ENCODE measurements around the gene TSHB. TPM values are rescaled to one million over a fixed set of nuclear protein-coding genes. Genes with fewer than 3 reads are reported as not detected.

The TSHB gene
- total RNA-seq, 2 donors from 2014 or later, result not detected

DNA sequence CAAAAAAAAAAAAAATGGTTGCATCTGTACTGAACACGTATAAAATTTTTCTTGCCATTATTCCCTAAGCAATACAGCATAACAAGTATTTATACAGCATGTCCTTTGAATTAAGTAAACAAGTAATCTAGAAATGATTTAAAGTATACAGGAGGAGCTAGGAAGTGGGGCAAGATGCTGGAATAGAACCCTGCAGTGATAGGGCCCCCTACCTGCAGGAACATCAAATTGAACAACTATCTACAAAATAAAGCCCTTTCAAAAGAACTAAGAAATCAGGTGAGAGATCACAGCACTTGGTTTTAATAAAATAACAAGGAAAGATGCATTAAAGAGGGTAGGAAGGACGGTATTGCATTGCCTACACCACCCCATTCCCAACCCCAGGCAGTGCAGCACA lies 10.9 kb downstream of the TSHB start:
- ATAC-seq (no peak), DNase-seq (no peak)
- H3K9me3 ChIP-seq, result no peaks in the 10 kb centered on the region
- no peak for TF ChIP-seq POLR2A (IDR thresholded peaks at IDR 0.05)
- TF ChIP-seq, protein P1, sequence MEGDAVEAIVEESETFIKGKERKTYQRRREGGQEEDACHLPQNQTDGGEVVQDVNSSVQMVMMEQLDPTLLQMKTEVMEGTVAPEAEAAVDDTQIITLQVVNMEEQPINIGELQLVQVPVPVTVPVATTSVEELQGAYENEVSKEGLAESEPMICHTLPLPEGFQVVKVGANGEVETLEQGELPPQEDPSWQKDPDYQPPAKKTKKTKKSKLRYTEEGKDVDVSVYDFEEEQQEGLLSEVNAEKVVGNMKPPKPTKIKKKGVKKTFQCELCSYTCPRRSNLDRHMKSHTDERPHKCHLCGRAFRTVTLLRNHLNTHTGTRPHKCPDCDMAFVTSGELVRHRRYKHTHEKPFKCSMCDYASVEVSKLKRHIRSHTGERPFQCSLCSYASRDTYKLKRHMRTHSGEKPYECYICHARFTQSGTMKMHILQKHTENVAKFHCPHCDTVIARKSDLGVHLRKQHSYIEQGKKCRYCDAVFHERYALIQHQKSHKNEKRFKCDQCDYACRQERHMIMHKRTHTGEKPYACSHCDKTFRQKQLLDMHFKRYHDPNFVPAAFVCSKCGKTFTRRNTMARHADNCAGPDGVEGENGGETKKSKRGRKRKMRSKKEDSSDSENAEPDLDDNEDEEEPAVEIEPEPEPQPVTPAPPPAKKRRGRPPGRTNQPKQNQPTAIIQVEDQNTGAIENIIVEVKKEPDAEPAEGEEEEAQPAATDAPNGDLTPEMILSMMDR (IDR thresholded peaks at IDR 0.05), result no peak
- H3K27ac ChIP-seq, result no peak overlapping the region
- no peaks in the 10 kb centered on the region for H3K27me3 ChIP-seq
- intact Hi-C loops (cut with DNase I), result no loop called here
- WGBS, 2 donors, result 73 to 78% methylated on average over 2 of the region's 2 CpGs
- H3K4me1 ChIP-seq, result peaks cover 18% of the 10 kb centered on the region
- no peaks in the 10 kb centered on the region for H3K36me3 ChIP-seq (replicated peaks in 1 of 2; ENCODE audit: insufficient read depth in 1 of 2, low read depth in 2 of 2)
- no peak overlapping the region for H3K4me3 ChIP-seq

DNA sequence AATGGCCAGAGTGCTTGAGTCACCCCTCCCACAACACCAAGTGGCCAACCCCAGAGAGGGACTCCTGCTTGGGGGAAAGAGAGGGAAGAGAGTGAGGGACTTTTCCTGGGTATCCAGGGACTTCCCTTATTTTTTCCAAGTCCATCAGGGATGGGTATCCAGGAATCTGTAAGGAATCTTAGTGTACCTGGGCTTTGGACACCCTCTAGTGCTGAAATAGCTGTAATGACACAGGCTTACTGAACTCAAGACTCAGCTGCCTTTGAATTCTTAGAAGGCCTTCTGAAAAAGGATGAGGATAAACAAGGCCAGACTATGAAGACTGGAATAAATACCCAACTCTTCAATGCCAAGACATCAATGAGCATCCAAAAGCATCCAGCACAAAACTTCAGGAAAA lies 12.0 kb downstream of the TSHB start:
- intact Hi-C loops (cut with DNase I), result no loop called here
- Histone ChIP-seq H3K9me3 (no peaks in the 10 kb centered on the region), H3K27ac (no peak overlapping the region), H3K4me1 (peaks cover 18% of the 10 kb centered on the region), H3K36me3 (replicated peaks in 1 of 2; ENCODE audit: insufficient read depth in 1 of 2, low read depth in 2 of 2) (no peaks in the 10 kb centered on the region), H3K4me3 (no peak overlapping the region), H3K27me3 (no peaks in the 10 kb centered on the region)
- no peak for TF ChIP-seq POLR2A (IDR thresholded peaks at IDR 0.05)
- TF ChIP-seq, protein P1 (IDR thresholded peaks at IDR 0.05), result peak in 2 of 7 experiments; percentile 16 to 35
- DNase-seq (no peak), ATAC-seq (no peak)

DNA sequence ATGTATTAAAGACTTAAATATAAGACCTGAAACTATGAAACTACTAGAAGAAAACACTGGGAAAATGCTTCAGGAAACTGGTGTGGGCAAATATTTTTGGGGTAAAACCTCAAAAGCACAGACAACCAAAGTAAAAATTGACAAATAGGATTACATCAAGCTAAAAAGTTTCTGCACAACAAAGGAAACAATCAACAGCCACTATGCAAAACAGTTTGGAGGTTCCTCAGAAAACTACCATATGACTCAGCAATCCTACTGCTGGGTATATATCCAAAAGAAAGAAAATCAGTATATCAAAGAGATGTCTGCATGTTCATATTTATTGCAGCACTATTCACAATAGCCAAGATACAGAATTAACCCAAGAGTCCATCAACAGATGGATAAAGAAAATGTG lies 17.1 kb downstream of the TSHB start:
- intact Hi-C loops (cut with DNase I), result no loop called here
- Histone ChIP-seq H3K27ac (no peak overlapping the region), H3K4me3 (no peak overlapping the region), H3K4me1 (no peaks in the 10 kb centered on the region), H3K9me3 (no peaks in the 10 kb centered on the region), H3K36me3 (replicated peaks in 1 of 2; ENCODE audit: insufficient read depth in 1 of 2, low read depth in 2 of 2) (no peaks in the 10 kb centered on the region), H3K27me3 (no peaks in the 10 kb centered on the region)
- TF ChIP-seq POLR2A (IDR thresholded peaks at IDR 0.05), result no peak
- TF ChIP-seq, protein P1 (IDR thresholded peaks at IDR 0.05), result no peak
- no peak for ATAC-seq
- DNase-seq, result no peak

DNA sequence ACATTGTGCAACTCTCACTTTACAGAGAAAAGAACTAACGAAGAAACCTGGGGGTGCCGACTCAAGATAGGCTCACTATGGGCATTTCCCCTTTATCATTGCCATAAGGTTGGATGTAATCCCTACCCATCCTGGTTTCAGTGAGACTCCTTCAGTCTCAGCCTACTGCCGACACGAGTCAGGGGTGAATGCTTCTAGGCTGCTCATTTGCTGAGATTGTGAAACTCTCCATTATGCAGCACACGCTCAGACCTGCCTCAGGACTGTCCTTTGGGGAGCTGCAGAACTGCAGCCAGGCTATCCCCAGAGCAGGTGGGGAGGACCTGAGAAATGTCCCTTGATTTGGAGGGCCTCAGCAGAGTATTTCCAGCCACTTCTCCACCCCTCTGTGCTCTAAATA lies 22.2 kb downstream of the TSHB start:
- ATAC-seq (no peak), DNase-seq (no peak)
- no peaks in the 10 kb centered on the region for H3K9me3 ChIP-seq
- TF ChIP-seq POLR2A (IDR thresholded peaks at IDR 0.05), result no peak
- intact Hi-C loops (cut with DNase I), result no loop called here
- no peaks in the 10 kb centered on the region for H3K36me3 ChIP-seq (replicated peaks in 1 of 2; ENCODE audit: insufficient read depth in 1 of 2, low read depth in 2 of 2)
- no peak overlapping the region for H3K27ac ChIP-seq
- H3K4me1 ChIP-seq, result no peaks in the 10 kb centered on the region
- no peak overlapping the region for H3K4me3 ChIP-seq
- 63 to 69% methylated on average over 5 of the region's 5 CpGs for WGBS, 2 donors
- no peaks in the 10 kb centered on the region for H3K27me3 ChIP-seq

DNA sequence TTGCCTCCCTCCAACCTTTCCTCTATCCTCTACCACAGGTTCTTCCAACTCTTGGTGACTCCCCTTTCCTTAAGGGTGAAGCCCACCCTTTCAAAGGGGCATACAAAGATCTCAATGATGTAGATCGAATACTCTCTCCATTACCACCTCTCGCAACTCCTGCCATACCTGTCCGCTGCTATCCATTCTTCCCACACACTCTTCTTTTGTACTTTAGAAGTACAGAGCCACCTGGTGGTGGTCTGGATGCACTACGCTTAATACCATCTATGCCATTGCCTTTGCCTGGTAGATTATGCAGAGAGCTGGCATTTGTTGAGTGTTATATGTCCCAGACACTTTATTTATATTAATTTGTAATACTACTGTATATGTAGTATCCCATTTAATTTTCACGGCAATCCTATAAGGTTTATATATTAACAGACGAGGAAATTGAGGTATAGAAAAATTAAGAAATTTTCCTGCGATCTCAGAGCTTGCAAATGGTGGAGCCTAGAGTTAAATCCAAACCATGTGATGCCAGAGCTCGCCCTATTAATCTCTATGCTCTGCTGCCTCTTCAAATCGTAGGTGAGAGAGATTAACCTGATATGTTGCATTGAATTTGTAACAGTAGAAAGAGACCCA lies 22.9 kb downstream of the TSHB start:
- 20 to 27% methylated on average over 9 of the region's 9 CpGs for WGBS, 2 donors
- intact Hi-C loops (cut with DNase I), result no loop called here
- Histone ChIP-seq H3K27ac (no peak overlapping the region), H3K9me3 (no peaks in the 10 kb centered on the region), H3K4me3 (no peak overlapping the region), H3K4me1 (no peaks in the 10 kb centered on the region), H3K36me3 (replicated peaks in 1 of 2; ENCODE audit: insufficient read depth in 1 of 2, low read depth in 2 of 2) (no peaks in the 10 kb centered on the region), H3K27me3 (no peaks in the 10 kb centered on the region)
- peak; percentile 68 to 84 (median 74) for DNase-seq
- ATAC-seq, result peak; percentile 76
- TF ChIP-seq POLR2A (IDR thresholded peaks at IDR 0.05), result no peak
- TF ChIP-seq, protein P1 (IDR thresholded peaks at IDR 0.05), result peak; percentile 73 to 94 (median 81)
